ENCODE results near the gene KCNT2.

Gene KCNT2

GRCh38 chr1:196393282-196393681 lies 215.0 kb downstream of the KCNT2 start:
- H3K4me3 ChIP-seq (ENCODE audit: low read depth, low read length): no peak overlapping the region
- H3K27me3 ChIP-seq (replicated peaks): no peaks in the 10 kb centered on the region
- no peak overlapping the region for H3K27ac ChIP-seq
- in situ Hi-C loops (cut with HindIII; ENCODE audit: low pct_ligation_motif_present, low sequenced_read_pairs): no loop called here
- DNase-seq: no peak
- H3K36me3 ChIP-seq (replicated peaks): no peaks in the 10 kb centered on the region
- TF ChIP-seq CTCF (IDR thresholded peaks at IDR 0.05; ENCODE audit: low read depth, low read length, missing control alignments): no peak

GRCh38 chr1:196387766-196388165 lies 220.5 kb downstream of the KCNT2 start:
- in situ Hi-C loops (cut with HindIII; ENCODE audit: low pct_ligation_motif_present, low sequenced_read_pairs): no loop called here
- H3K27ac ChIP-seq: no peak overlapping the region
- no peak overlapping the region for H3K4me3 ChIP-seq (ENCODE audit: low read depth, low read length)
- H3K36me3 ChIP-seq (replicated peaks): no peaks in the 10 kb centered on the region
- no peak for DNase-seq
- no peaks in the 10 kb centered on the region for H3K27me3 ChIP-seq (replicated peaks)
- TF ChIP-seq CTCF (IDR thresholded peaks at IDR 0.05; ENCODE audit: low read depth, low read length, missing control alignments): no peak

GRCh38 chr1:196385109-196385508 lies 223.1 kb downstream of the KCNT2 start:
- in situ Hi-C loops (cut with HindIII; ENCODE audit: low pct_ligation_motif_present, low sequenced_read_pairs): no loop called here
- Histone ChIP-seq H3K4me3 (ENCODE audit: low read depth, low read length) (no peak overlapping the region), H3K27ac (no peak overlapping the region), H3K36me3 (replicated peaks) (no peaks in the 10 kb centered on the region), H3K27me3 (replicated peaks) (no peaks in the 10 kb centered on the region)
- DNase-seq: no peak
- TF ChIP-seq CTCF (IDR thresholded peaks at IDR 0.05; ENCODE audit: low read depth, low read length, missing control alignments): no peak

GRCh38 chr1:196382383-196382782 lies 225.9 kb downstream of the KCNT2 start:
- Histone ChIP-seq H3K4me3 (ENCODE audit: low read depth, low read length) (no peak overlapping the region), H3K36me3 (replicated peaks) (no peaks in the 10 kb centered on the region), H3K27me3 (replicated peaks) (no peaks in the 10 kb centered on the region), H3K27ac (no peak overlapping the region)
- TF ChIP-seq CTCF (IDR thresholded peaks at IDR 0.05; ENCODE audit: low read depth, low read length, missing control alignments): no peak
- in situ Hi-C loops (cut with HindIII; ENCODE audit: low pct_ligation_motif_present, low sequenced_read_pairs): no loop called here
- DNase-seq: no peak

GRCh38 chr1:196381544-196381943 lies 226.7 kb downstream of the KCNT2 start:
- no peak for TF ChIP-seq CTCF (IDR thresholded peaks at IDR 0.05; ENCODE audit: low read depth, low read length, missing control alignments)
- DNase-seq: no peak
- no peak overlapping the region for H3K27ac ChIP-seq
- no peak overlapping the region for H3K4me3 ChIP-seq (ENCODE audit: low read depth, low read length)
- H3K27me3 ChIP-seq (replicated peaks): no peaks in the 10 kb centered on the region
- in situ Hi-C loops (cut with HindIII; ENCODE audit: low pct_ligation_motif_present, low sequenced_read_pairs): no loop called here
- no peaks in the 10 kb centered on the region for H3K36me3 ChIP-seq (replicated peaks)

- no peaks in the 10 kb centered on the region for H3K27me3 ChIP-seq (replicated peaks)
- H3K36me3 ChIP-seq (replicated peaks): no peaks in the 10 kb centered on the region
- H3K4me3 ChIP-seq (ENCODE audit: low read depth, low read length): no peak overlapping the region
- TF ChIP-seq CTCF (IDR thresholded peaks at IDR 0.05; ENCODE audit: low read depth, low read length, missing control alignments): no peak
- no peak for DNase-seq
- no peak overlapping the region for H3K27ac ChIP-seq
- in situ Hi-C loops (cut with HindIII; ENCODE audit: low pct_ligation_motif_present, low sequenced_read_pairs): no loop called here
Observed at GRCh38 chr1:196380316-196380715, 227.9 kb downstream of the KCNT2 start.

All from brain microvascular endothelial cell (primary cell).